Activated CD8-positive, alpha-beta memory T cell treated with anti-CD3 and anti-CD28 coated beads for 1 hour (primary cell): ENCODE results near the gene ETV6.
"Not testable (repeated sequence)": the region's sequence is repeated elsewhere in the genome, so short reads cannot be mapped to it uniquely, and the experiment has no call there.

Experiments
- DNase-seq, 2 donors: peaks; one replicate each; pipeline ENCODE4 v3.0.0-alpha.2; 2020; ENCODE audit warnings: low read depth in 1 of 2; ENCODE audit errors: extremely low read depth in 1 of 2

ETV6 gene

GRCh38 chr12:11897923-11898322, 248.4 kb downstream of the ETV6 start:
- no peak for DNase-seq

DNA sequence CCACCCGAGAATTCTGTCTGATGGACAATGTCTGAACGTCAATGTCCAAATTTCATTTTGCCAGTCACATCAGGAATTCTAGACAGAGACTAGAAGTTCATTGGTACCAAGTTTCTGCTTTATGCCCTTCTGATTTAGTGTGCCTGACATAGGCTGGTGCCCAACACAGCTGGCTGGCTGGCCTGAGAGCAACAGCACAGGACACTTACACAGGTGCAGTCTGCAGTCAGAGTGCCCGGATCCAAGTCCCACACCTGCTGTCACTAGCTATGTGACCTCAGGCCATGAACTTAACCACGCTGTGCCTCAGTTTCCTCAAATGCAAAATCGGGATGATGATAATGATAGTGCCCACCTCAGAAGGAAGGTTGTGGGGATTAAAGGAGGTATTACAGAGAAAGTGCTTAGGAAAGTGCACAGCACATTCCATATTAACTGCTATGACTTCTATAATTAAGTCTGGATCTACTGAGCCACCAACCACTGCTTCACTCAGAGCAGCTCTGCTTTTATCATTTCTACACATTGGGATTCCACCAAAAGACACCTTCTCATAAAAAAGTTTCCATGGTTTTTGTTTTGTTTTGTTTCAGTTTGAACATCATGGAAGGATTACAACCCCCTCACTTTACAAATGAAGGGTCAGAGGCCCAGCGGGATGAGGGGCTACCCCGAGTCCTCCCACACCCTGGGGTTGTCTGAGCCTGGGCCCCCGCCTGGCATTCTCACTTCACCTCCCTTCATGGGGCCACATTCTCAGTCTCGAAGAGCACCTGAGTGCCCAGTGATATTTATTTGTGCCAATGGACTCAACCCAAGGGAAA, 252.4 kb downstream of the ETV6 start:
- no peak for DNase-seq

DNA sequence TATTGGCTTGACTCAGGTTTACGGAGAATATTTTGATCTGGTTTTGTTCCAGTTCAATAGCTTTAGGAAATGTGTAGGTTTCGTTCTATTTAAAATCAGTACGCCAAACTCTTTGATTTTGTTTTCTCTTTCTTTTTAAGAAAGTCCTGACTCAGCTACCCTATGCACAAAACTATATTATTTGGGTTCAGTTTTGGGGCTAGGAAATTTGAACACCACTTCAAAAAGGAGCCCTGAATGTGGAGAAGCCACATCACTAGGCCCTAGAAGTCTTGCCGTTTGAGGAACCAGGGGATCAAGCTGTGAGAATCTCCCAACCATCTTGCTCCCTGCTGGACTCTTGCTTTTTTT, 253.0 kb downstream of the ETV6 start:
- DNase-seq: no peak

- DNase-seq: no peak
Measured at GRCh38 chr12:11904124-11904523, 254.7 kb downstream of the ETV6 start.

GRCh38 chr12:11905534-11905933, 256.1 kb downstream of the ETV6 start:
- DNase-seq: no peak

DNA sequence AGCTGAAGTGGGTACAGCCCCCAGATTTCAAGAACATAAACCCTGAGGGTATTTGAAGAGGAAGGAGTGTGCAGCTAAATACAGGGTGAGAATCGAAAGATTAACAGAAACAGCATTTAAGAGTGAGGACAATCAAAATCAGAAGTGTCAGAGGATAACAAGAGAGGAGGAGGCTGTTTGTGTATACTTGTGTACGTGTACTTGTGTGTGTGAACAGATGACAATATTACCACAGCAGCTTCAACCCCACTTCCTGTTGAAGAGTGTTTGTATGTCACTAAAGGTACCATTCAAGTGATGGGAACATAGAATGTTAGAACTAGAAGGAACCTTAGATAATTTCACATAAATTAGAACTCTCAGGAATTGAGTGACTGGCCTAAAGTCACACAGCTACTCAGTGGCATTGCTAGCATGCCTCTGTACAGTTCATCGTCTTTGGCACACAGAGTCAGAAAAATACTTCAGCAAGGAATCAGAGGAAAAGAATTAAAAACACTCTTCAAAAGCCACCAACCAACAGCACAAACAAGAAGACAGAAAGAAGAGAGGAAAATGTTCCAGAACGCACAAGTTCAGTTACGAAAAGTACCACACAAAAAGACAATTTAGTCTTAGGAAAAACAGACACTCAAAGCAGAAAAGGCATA, 256.9 kb downstream of the ETV6 start:
- DNase-seq: no peak

GRCh38 chr12:11907625-11908024, 258.2 kb downstream of the ETV6 start:
- no peak for DNase-seq

DNA sequence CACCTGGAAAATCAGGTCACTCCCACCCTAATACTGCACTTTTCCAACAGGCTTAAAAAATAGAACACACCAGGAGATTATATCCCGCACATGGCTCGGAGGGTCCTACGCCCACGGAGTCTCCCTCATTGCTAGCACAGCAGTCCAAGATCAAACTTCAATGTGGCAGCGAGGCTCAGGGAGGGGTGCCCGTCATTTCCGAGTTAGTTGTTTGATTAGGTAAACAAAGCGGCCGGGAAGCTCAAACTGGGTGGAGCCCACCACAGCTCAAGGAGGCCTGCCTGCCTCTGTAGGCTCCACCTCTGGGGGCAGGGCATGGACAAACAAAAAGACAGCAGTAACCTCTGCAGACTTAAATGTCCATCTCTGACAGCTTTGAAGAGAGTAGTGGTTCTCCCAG, 259.9 kb downstream of the ETV6 start:
- DNase-seq: not testable (repeated sequence)

- no peak for DNase-seq
Measured at GRCh38 chr12:11916113-11916512, 266.6 kb downstream of the ETV6 start.

- no peak for DNase-seq
Measured at GRCh38 chr12:11916771-11917170, 267.3 kb downstream of the ETV6 start.

- DNase-seq: no peak
Measured at GRCh38 chr12:11917501-11917900, 268.0 kb downstream of the ETV6 start.

GRCh38 chr12:11920231-11920630, 270.8 kb downstream of the ETV6 start:
- DNase-seq: no peak

DNA sequence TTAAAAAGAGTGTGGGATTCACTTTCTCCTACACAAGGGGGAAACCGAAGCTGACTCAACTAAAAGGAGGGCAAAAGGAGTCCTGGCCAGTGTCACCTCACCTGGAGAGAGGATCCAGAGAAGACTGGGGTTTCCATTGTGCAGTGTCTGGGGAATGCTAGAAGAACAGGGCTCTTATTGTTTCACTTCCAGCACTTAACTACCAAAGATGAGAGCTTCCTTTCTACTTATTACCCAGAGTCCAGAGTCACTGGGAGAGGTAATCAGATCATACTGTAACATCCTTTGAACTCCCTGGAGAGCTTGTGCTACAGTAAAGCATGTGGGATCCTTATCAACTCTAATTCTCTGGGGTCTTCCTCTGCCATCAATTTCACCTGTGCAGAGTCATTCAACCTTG, 272.9 kb downstream of the ETV6 start:
- DNase-seq: no peak

GRCh38 chr12:11923067-11923466, 273.6 kb downstream of the ETV6 start:
- no peak for DNase-seq

DNA sequence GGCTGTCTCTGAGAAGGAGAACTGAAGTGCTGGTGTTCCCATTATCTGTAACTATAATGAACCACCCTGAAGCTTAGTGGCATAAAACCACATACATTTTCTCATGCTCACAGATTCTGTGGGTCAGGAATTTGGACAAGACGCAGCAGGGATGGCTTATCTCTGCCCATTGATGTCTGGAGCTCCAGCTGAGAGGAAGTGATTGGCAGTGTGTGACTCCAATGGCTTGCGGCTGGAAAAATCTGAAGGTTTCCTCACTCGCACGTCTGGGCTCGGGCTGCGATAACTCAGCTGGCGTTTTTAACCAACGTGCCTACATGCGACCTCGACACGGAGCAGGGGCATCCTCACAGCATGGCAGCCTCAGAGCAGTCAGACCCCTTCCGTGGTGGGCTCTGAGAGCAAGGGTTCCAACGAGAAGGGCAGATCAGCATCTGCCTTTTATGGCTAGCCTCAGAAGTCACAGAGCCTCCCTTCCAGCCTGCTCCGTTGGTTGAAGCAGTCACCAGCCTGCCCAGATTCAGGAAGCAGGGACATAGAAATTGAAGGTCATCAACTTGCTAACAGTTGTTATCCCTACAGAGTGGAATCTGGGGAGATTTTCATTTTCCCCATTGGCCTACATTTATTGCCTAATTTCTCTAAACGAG, 277.9 kb downstream of the ETV6 start:
- DNase-seq: no peak

GRCh38 chr12:11929714-11930113, 280.2 kb downstream of the ETV6 start:
- DNase-seq: no peak

- no peak for DNase-seq
Measured at GRCh38 chr12:11939223-11939622, 289.7 kb downstream of the ETV6 start.

- no peak for DNase-seq
Measured at GRCh38 chr12:11941606-11942337, 292.3 kb downstream of the ETV6 start.

DNA sequence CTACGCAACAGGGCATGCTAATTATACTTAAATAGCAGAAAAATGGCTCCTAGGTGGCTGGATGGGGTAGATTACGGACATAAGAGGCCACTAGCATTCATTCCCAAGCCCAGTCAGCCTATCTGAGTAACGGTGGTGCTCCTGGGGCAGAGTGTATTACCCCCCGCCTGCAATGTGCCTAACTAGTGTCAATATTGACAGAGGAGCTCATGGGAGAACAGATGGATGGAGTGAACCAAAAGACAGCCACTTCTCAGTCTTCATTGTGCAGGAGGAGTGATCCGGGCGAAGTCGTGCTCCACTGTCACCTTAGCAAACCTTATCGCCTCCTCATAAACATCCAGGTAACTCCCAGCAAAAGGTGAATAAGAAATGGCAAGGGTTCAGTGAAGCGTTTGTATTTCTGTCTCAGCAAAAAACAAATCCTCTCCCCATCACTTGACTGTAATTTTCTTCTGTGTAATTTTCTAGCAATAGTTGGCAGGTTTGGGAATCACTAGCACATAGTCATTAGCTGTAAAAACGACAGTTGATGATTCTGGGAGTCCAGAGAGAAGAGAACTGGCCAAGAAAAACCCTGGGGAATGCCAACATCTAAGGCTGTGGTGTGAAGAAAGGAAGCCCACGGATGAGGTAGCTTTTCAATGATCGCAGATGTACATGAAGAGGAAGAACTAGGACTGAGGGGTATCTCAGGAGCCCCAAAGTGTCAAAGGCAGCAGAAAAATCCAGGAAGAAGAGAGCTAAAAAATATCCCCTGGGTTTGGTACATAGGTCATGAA, 294.6 kb downstream of the ETV6 start:
- no peak for DNase-seq
